ENCODE data around the gene CACNB2. TPM values are rescaled to one million over a fixed set of nuclear protein-coding genes. Genes with fewer than 3 reads are reported as not detected.

The CACNB2 gene
- total RNA-seq, 1 experiment from 2014 or later = 34.1 TPM

DNA sequence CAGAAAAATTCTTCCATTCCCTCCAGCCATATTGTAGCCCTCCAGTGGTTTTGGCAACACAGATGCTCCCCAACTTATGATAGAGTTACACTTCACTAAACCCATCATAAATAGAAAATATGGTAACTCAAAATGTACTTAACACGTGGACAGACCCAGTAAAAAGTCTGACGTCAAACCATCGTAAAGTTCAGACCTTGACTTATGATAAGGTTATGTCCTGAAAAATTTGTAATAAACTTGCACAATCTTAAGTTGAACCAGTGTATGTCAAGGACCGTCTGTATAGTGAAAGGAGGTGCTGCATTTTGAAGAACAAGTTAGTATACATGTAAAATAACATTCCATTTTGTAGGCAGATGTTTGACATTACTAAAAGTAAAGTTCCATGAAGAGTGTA lies 368.4 kb downstream of the CACNB2 start:
- DNase-seq (ENCODE audit: low spot score) = no peak
- H3K27ac ChIP-seq (ENCODE audit: low read depth, low read length, poor library complexity, severe bottlenecking) = no peak overlapping the region
- TF ChIP-seq CTCF (conservative IDR thresholded peaks at IDR 0.05; ENCODE audit: low read depth, low read length) (no peak), EZH2 (IDR thresholded peaks at IDR 0.05; ENCODE audit: borderline replicate concordance, low read depth, low read length, poor library complexity, severe bottlenecking) (no peak)
- ChIA-PET POLR2A (ENCODE audit: low non-redundant PET) (no interaction called here), CTCF (no interaction called here)
- no peaks in the 10 kb centered on the region for H3K9me3 ChIP-seq (ENCODE audit: low read depth, low read length, poor library complexity, severe bottlenecking)
- no peak overlapping the region for H3K4me3 ChIP-seq (ENCODE audit: low read depth, low read length, poor library complexity, severe bottlenecking)
- intact Hi-C loops (cut with micrococcal nuclease; ENCODE audit: unreplicated experiment) = no loop called here
- no peaks in the 10 kb centered on the region for H3K4me1 ChIP-seq (ENCODE audit: insufficient read depth, low read length, poor library complexity, severe bottlenecking)
- no peaks in the 10 kb centered on the region for H3K27me3 ChIP-seq (replicated peaks; ENCODE audit: insufficient read depth, low read depth, low read length, poor library complexity)
- H3K36me3 ChIP-seq (ENCODE audit: insufficient read depth, low read length, poor library complexity, severe bottlenecking) = no peaks in the 10 kb centered on the region
- BruUV-seq (replicated peaks) = no TSS peak

DNA sequence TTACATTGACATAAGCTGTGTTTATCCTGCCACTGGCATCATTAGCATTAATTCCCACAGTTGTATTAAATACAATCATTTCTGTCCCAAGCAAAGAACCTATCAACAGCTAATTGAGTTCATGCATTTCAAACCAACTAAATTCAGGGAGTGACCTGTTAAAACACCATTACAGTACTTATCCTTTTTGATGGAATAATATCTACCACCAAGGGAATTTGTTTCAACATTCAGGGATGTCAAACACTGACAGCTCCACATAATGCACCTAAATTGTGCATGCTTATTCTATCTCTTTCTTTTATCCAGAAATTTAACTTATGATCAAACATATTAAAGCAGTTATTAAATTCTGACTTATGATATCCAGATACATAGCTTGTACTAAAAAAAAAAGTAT lies 374.3 kb downstream of the CACNB2 start:
- TF ChIP-seq EZH2 (IDR thresholded peaks at IDR 0.05; ENCODE audit: borderline replicate concordance, low read depth, low read length, poor library complexity, severe bottlenecking) (no peak), CTCF (conservative IDR thresholded peaks at IDR 0.05; ENCODE audit: low read depth, low read length) (no peak)
- POLR2A ChIA-PET (ENCODE audit: low non-redundant PET) = no interaction called here
- intact Hi-C loops (cut with micrococcal nuclease; ENCODE audit: unreplicated experiment) = no loop called here
- H3K4me3 ChIP-seq (ENCODE audit: low read depth, low read length, poor library complexity, severe bottlenecking) = no peak overlapping the region
- no TSS peak for BruUV-seq (replicated peaks)
- H3K27me3 ChIP-seq (replicated peaks; ENCODE audit: insufficient read depth, low read depth, low read length, poor library complexity) = no peaks in the 10 kb centered on the region
- H3K27ac ChIP-seq (ENCODE audit: low read depth, low read length, poor library complexity, severe bottlenecking) = no peak overlapping the region
- H3K4me1 ChIP-seq (ENCODE audit: insufficient read depth, low read length, poor library complexity, severe bottlenecking) = no peaks in the 10 kb centered on the region
- peaks cover 3% of the 10 kb centered on the region for H3K36me3 ChIP-seq (ENCODE audit: insufficient read depth, low read length, poor library complexity, severe bottlenecking)
- H3K9me3 ChIP-seq (ENCODE audit: low read depth, low read length, poor library complexity, severe bottlenecking) = no peaks in the 10 kb centered on the region
- CTCF ChIA-PET = no interaction called here
- DNase-seq (ENCODE audit: low spot score) = no peak

- Histone ChIP-seq H3K36me3 (ENCODE audit: insufficient read depth, low read length, poor library complexity, severe bottlenecking) (peaks cover 22% of the 10 kb centered on the region), H3K9me3 (ENCODE audit: low read depth, low read length, poor library complexity, severe bottlenecking) (no peaks in the 10 kb centered on the region), H3K4me1 (ENCODE audit: insufficient read depth, low read length, poor library complexity, severe bottlenecking) (no peaks in the 10 kb centered on the region), H3K27ac (ENCODE audit: low read depth, low read length, poor library complexity, severe bottlenecking) (no peak overlapping the region), H3K4me3 (ENCODE audit: low read depth, low read length, poor library complexity, severe bottlenecking) (no peak overlapping the region), H3K27me3 (replicated peaks; ENCODE audit: insufficient read depth, low read depth, low read length, poor library complexity) (no peaks in the 10 kb centered on the region)
- TF ChIP-seq EZH2 (IDR thresholded peaks at IDR 0.05; ENCODE audit: borderline replicate concordance, low read depth, low read length, poor library complexity, severe bottlenecking) = no peak
- no peak for TF ChIP-seq CTCF (conservative IDR thresholded peaks at IDR 0.05; ENCODE audit: low read depth, low read length)
- ChIA-PET POLR2A (ENCODE audit: low non-redundant PET) (no interaction called here), CTCF (no interaction called here)
- no TSS peak for BruUV-seq (replicated peaks)
- DNase-seq (ENCODE audit: low spot score) = no peak
- intact Hi-C loops (cut with micrococcal nuclease; ENCODE audit: unreplicated experiment) = no loop called here
Observed at GRCh38 chr10:18516851-18517250, 376.6 kb downstream of the CACNB2 start.
